ENCODE measurements around the gene PHACTR1. TPM values are rescaled to one million over a fixed set of nuclear protein-coding genes. Genes with fewer than 3 reads are reported as not detected.

Gene PHACTR1
- total and polyA plus RNA-seq, 9 of the 15 experiments (the other 6 are each of a cell fraction or from before 2014, with no cell fraction given): 11.5 to 32.6 (median 22.0) TPM

GRCh38 chr6:13334953-13335352, 618.4 kb downstream of the PHACTR1 start (continued):
- no peak for TF ChIP-seq CCAR2 (IDR thresholded peaks at IDR 0.05; ENCODE audit: low read depth, low read length)
- TF ChIP-seq SMARCA5 (IDR thresholded peaks at IDR 0.05): no peak
- TF ChIP-seq MGA (IDR thresholded peaks at IDR 0.05): no peak
- TF ChIP-seq POU5F1 (IDR thresholded peaks at IDR 0.05; ENCODE audit: borderline replicate concordance, low read depth, low read length, partially characterized antibody): no peak
- TF ChIP-seq TCF3 (CRISPR knock-in tag; IDR thresholded peaks at IDR 0.05): peak; percentile 68; the same call in 1 of the 2 replicates
- no peak for TF ChIP-seq HDAC6 (IDR thresholded peaks at IDR 0.05; ENCODE audit: low read depth, low read length)
- TF ChIP-seq HDAC3 (IDR thresholded peaks at IDR 0.05; ENCODE audit: borderline replicate concordance, partially characterized antibody): no peak
- TF ChIP-seq, protein P1, sequence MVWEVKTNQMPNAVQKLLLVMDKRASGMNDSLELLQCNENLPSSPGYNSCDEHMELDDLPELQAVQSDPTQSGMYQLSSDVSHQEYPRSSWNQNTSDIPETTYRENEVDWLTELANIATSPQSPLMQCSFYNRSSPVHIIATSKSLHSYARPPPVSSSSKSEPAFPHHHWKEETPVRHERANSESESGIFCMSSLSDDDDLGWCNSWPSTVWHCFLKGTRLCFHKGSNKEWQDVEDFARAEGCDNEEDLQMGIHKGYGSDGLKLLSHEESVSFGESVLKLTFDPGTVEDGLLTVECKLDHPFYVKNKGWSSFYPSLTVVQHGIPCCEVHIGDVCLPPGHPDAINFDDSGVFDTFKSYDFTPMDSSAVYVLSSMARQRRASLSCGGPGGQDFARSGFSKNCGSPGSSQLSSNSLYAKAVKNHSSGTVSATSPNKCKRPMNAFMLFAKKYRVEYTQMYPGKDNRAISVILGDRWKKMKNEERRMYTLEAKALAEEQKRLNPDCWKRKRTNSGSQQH (CRISPR knock-in tag; IDR thresholded peaks at IDR 0.05): no peak
- no peak for TF ChIP-seq ZBTB43 (CRISPR knock-in tag; IDR thresholded peaks at IDR 0.05)
- TF ChIP-seq SLC30A9 (CRISPR knock-in tag; IDR thresholded peaks at IDR 0.05): no peak
- TF ChIP-seq ZNF75A (CRISPR knock-in tag; IDR thresholded peaks at IDR 0.05): no peak
- TF ChIP-seq GTF2F1 (IDR thresholded peaks at IDR 0.05; ENCODE audit: low read depth, low read length): no peak
- 0 out of 2 replicates have a peak, but pooled peaks have one; percentile 51 for TF ChIP-seq MYNN (IDR thresholded peaks at IDR 0.05)
- no peak for TF ChIP-seq MYNN (CRISPR knock-in tag; IDR thresholded peaks at IDR 0.05)
- TF ChIP-seq CAMTA2 (CRISPR knock-in tag; conservative IDR thresholded peaks at IDR 0.05): no peak
- no peak for TF ChIP-seq TAF7 (tag; IDR thresholded peaks at IDR 0.05)
- peak; percentile 92 for TF ChIP-seq CBFA2T3 (IDR thresholded peaks at IDR 0.05)
